Cardiac fibroblast (primary cell): ENCODE data around the gene TJP1.

Source experiments
- DNase-seq, 2 donors: peaks; one replicate each; pipeline versions ENCODE4 v3.0.0 to v3.0.0-alpha.2; 2010; ENCODE audit warnings: low read depth in 2 of 2
- H3K4me3 ChIP-seq, 2 donors: replicated peaks in 1 of 2; 1 replicate in 1 of 2; 2 replicates in 1 of 2; pipeline ENCODE4 v1.5.1; 2011; ENCODE audit warnings: low read depth in 2 of 2, low read length in 2 of 2, mild to moderate bottlenecking in 2 of 2, moderate library complexity in 1 of 2
- CTCF ChIP-seq: IDR thresholded peaks from one replicate; pipeline ENCODE4 v1.5.1; 2011; ENCODE audit warnings: low read depth, mild to moderate bottlenecking, low read length, inconsistent platforms

The TJP1 gene

GRCh38 chr15:29854413-29854812 lies 32.1 kb upstream of the TJP1 start:
- no peak for TF ChIP-seq CTCF

GRCh38 chr15:29853211-29853987 lies 31.1 kb upstream of the TJP1 start:
- H3K4me3 ChIP-seq: no peak overlapping the region
- no peak for DNase-seq
- no peak for TF ChIP-seq CTCF

More at GRCh38 chr15:29854413-29854812, 32.1 kb upstream of the TJP1 start:
- no peak for DNase-seq
- no peak overlapping the region for H3K4me3 ChIP-seq

GRCh38 chr15:29852201-29852600 lies 29.9 kb upstream of the TJP1 start:
- H3K4me3 ChIP-seq: no peak overlapping the region
- no peak for TF ChIP-seq CTCF
- no peak for DNase-seq

GRCh38 chr15:29849716-29850115 lies 27.4 kb upstream of the TJP1 start:
- H3K4me3 ChIP-seq: no peak overlapping the region
- no peak for TF ChIP-seq CTCF
- no peak for DNase-seq

GRCh38 chr15:29849218-29849617 lies 26.9 kb upstream of the TJP1 start:
- no peak for TF ChIP-seq CTCF
- no peak for DNase-seq
- H3K4me3 ChIP-seq: no peak overlapping the region

GRCh38 chr15:29844290-29844903 lies 22.1 kb upstream of the TJP1 start:
- peak in 1 of 2 donors; percentile 52 for DNase-seq
- TF ChIP-seq CTCF: no peak
- no peak overlapping the region for H3K4me3 ChIP-seq
